Measurements from ENCODE around the gene TSBP1.
"Not testable (repeated sequence)": the region's sequence is repeated elsewhere in the genome, so short reads cannot be mapped to it uniquely, and the experiment has no call there.

Gene TSBP1

DNA sequence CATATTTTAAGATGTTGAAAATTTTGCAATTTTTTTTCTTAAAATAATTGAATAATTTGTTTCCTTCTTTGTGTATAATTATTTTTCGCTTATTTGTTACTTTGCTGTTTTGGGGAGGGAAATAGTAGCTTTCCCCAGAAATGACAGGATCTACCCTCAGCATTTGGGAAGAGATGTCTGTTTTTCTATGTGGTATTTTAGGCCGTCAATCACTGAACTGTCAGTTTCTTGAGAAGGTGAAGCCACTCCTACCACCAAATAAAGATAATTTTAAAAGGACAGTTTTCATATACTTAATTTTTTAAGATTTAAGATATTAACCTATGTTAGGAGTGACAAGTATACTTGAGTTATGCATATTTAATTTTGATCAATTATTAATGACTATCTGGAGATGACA is 31.5 kb downstream of the TSBP1 start:
- TF ChIP-seq PAX5 (IDR thresholded peaks at IDR 0.05; ENCODE audit: insufficient read depth, low read length, severe bottlenecking), result no peak
- no peak for TF ChIP-seq TAF1 (IDR thresholded peaks at IDR 0.05; ENCODE audit: low read depth, low read length)
- TF ChIP-seq POU2F2 (IDR thresholded peaks at IDR 0.05; ENCODE audit: low read depth, low read length), result no peak
- TF ChIP-seq POLR2AphosphoS5 (IDR thresholded peaks at IDR 0.05; ENCODE audit: low read depth, low read length), result no peak
- no peak for TF ChIP-seq POLR2A (IDR thresholded peaks at IDR 0.05; ENCODE audit: low read depth, low read length)
- TF ChIP-seq SPI1 (IDR thresholded peaks at IDR 0.05; ENCODE audit: low read depth, low read length), result no peak
- FAIRE-seq (no peak), DNase-seq (ENCODE audit: insufficient read length, low spot score) (no peak)

- TF ChIP-seq POU2F2 (IDR thresholded peaks at IDR 0.05; ENCODE audit: low read depth, low read length), result no peak
- TF ChIP-seq PAX5 (IDR thresholded peaks at IDR 0.05; ENCODE audit: insufficient read depth, low read length, severe bottlenecking), result no peak
- peak; percentile 59; the same call in 1 of the 2 replicates for TF ChIP-seq SPI1 (IDR thresholded peaks at IDR 0.05; ENCODE audit: low read depth, low read length)
- DNase-seq (ENCODE audit: insufficient read length, low spot score) (no peak), FAIRE-seq (peak; percentile 38)
Measured at GRCh38 chr6:32337186-32337805, 34.4 kb downstream of the TSBP1 start.

DNA sequence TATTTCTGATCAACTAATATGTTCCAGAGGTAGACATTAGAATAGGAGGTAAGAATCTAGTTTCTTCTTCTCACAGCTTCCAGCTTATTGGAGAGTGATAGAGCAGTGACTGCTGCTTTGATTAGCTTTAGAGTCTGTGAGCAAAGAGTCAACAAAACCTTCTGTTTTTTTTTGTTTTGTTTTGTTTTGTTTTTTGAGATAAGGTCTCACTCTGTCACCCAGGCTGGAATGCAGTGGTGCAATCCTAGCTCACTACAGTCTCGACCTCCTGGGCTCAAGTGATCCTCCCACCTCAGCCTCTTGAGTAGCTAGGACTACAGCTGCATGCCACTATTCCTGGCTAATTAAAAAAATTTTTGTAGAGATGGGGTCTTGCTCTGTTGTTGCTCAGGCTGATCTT is 39.3 kb downstream of the TSBP1 start:
- TF ChIP-seq POU2F2 (IDR thresholded peaks at IDR 0.05; ENCODE audit: low read depth, low read length) (no peak), PAX5 (IDR thresholded peaks at IDR 0.05; ENCODE audit: insufficient read depth, low read length, severe bottlenecking) (no peak), POLR2AphosphoS5 (IDR thresholded peaks at IDR 0.05; ENCODE audit: low read depth, low read length) (no peak), TAF1 (IDR thresholded peaks at IDR 0.05; ENCODE audit: low read depth, low read length) (no peak), SPI1 (IDR thresholded peaks at IDR 0.05; ENCODE audit: low read depth, low read length) (no peak), POLR2A (IDR thresholded peaks at IDR 0.05; ENCODE audit: low read depth, low read length) (no peak)
- DNase-seq (ENCODE audit: insufficient read length, low spot score) (no peak), FAIRE-seq (no peak)

- no peak for DNase-seq (ENCODE audit: insufficient read length, low spot score)
- FAIRE-seq, result no peak
- no peak for TF ChIP-seq POLR2A (IDR thresholded peaks at IDR 0.05; ENCODE audit: low read depth, low read length)
- TF ChIP-seq POU2F2 (IDR thresholded peaks at IDR 0.05; ENCODE audit: low read depth, low read length), result no peak
- TF ChIP-seq TAF1 (IDR thresholded peaks at IDR 0.05; ENCODE audit: low read depth, low read length), result no peak
- TF ChIP-seq SPI1 (IDR thresholded peaks at IDR 0.05; ENCODE audit: low read depth, low read length), result no peak
- no peak for TF ChIP-seq POLR2AphosphoS5 (IDR thresholded peaks at IDR 0.05; ENCODE audit: low read depth, low read length)
- TF ChIP-seq PAX5 (IDR thresholded peaks at IDR 0.05; ENCODE audit: insufficient read depth, low read length, severe bottlenecking), result no peak
Measured at GRCh38 chr6:32329141-32329540, 42.6 kb downstream of the TSBP1 start.

GRCh38 chr6:32327103-32327502 is 44.6 kb downstream of the TSBP1 start:
- DNase-seq (ENCODE audit: insufficient read length, low spot score) (no peak), FAIRE-seq (peak; percentile 71)
- peak; percentile 49 for TF ChIP-seq PAX5 (IDR thresholded peaks at IDR 0.05; ENCODE audit: insufficient read depth, low read length, severe bottlenecking)
- no peak for TF ChIP-seq TAF1 (IDR thresholded peaks at IDR 0.05; ENCODE audit: low read depth, low read length)
- peak; percentile 48; the same call in 1 of the 2 replicates for TF ChIP-seq SPI1 (IDR thresholded peaks at IDR 0.05; ENCODE audit: low read depth, low read length)
- TF ChIP-seq POLR2A (IDR thresholded peaks at IDR 0.05; ENCODE audit: low read depth, low read length), result no peak

GRCh38 chr6:32318501-32318900 is 53.2 kb downstream of the TSBP1 start:
- FAIRE-seq, result no peak
- no peak for TF ChIP-seq POU2F2 (IDR thresholded peaks at IDR 0.05; ENCODE audit: low read depth, low read length)
- no peak for TF ChIP-seq PAX5 (IDR thresholded peaks at IDR 0.05; ENCODE audit: insufficient read depth, low read length, severe bottlenecking)
- TF ChIP-seq SPI1 (IDR thresholded peaks at IDR 0.05; ENCODE audit: low read depth, low read length), result no peak
- TF ChIP-seq POLR2A (IDR thresholded peaks at IDR 0.05; ENCODE audit: low read depth, low read length), result no peak
- TF ChIP-seq TAF1 (IDR thresholded peaks at IDR 0.05; ENCODE audit: low read depth, low read length), result no peak
- TF ChIP-seq POLR2AphosphoS5 (IDR thresholded peaks at IDR 0.05; ENCODE audit: low read depth, low read length), result no peak

GRCh38 chr6:32317541-32317940 is 54.2 kb downstream of the TSBP1 start:
- no peak for FAIRE-seq

More at GRCh38 chr6:32318501-32318900, 53.2 kb downstream of the TSBP1 start:
- DNase-seq (ENCODE audit: insufficient read length, low spot score), result no peak

DNA sequence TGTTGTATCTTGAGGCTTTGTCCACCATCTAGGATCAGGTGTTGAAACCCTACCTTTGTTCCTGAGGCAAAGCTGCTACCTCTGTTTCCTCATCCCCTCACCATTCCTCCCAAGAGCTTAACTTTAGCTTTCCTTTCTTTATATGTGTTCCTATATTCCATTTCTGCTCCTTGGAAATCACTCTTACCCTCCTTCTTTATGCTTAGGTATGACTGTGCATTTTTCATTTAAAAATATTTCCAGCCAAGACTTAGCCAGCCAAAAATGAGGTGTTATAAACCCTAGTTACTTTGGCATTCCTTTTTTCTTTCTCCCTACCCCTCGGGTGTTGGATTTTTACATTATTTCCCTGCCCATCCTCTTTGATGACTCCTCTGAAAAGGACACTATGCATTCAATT is 57.7 kb downstream of the TSBP1 start:
- DNase-seq (ENCODE audit: insufficient read length, low spot score) (no peak), FAIRE-seq (no peak)
- TF ChIP-seq TAF1 (IDR thresholded peaks at IDR 0.05; ENCODE audit: low read depth, low read length) (no peak), PAX5 (IDR thresholded peaks at IDR 0.05; ENCODE audit: insufficient read depth, low read length, severe bottlenecking) (no peak), POLR2AphosphoS5 (IDR thresholded peaks at IDR 0.05; ENCODE audit: low read depth, low read length) (no peak), SPI1 (IDR thresholded peaks at IDR 0.05; ENCODE audit: low read depth, low read length) (no peak), POLR2A (IDR thresholded peaks at IDR 0.05; ENCODE audit: low read depth, low read length) (no peak), POU2F2 (IDR thresholded peaks at IDR 0.05; ENCODE audit: low read depth, low read length) (no peak)

More at GRCh38 chr6:32317541-32317940, 54.2 kb downstream of the TSBP1 start:
- no peak for DNase-seq (ENCODE audit: insufficient read length, low spot score)
- TF ChIP-seq POU2F2 (IDR thresholded peaks at IDR 0.05; ENCODE audit: low read depth, low read length) (no peak), PAX5 (IDR thresholded peaks at IDR 0.05; ENCODE audit: insufficient read depth, low read length, severe bottlenecking) (no peak), SPI1 (IDR thresholded peaks at IDR 0.05; ENCODE audit: low read depth, low read length) (no peak), TAF1 (IDR thresholded peaks at IDR 0.05; ENCODE audit: low read depth, low read length) (no peak), POLR2A (IDR thresholded peaks at IDR 0.05; ENCODE audit: low read depth, low read length) (no peak), POLR2AphosphoS5 (IDR thresholded peaks at IDR 0.05; ENCODE audit: low read depth, low read length) (no peak)

DNA sequence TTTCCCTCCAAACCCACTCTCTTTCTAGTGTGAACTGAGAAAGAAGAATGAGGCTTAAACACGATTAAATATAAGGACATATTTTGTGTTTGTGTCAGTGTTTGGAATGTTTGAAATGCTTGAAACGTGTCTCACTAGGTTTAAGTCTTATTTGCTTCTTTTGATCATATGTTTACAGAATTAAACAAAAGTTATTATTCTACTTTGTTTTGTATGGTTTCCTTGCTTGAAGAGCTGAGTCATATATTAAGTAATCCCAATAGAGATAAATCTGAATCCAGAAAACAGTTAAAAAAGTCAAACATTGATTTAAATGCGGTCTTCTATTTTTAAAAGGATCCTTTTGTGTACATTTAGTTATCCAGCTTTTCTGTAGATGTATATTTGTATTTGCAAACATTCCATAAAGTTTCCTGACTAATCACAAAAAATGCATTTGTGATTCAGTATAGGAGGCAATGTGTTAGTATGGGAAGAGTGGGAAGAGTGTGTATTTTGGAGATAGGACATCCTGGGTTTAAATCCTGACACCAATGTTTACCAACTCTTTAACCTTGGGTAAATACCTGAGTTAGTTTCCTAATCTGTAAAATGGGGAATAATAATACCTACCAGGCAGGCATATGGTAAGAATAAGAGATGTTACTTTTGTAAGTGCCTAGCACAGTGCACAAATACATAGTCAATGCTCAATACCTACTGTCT is 72.9 kb downstream of the TSBP1 start:
- no peak for FAIRE-seq

GRCh38 chr6:32294980-32295379 is 76.7 kb downstream of the TSBP1 start:
- DNase-seq (ENCODE audit: insufficient read length, low spot score); FAIRE-seq: not testable (repeated sequence)

More for the DNA sequence above, 72.9 kb downstream of the TSBP1 start:
- TF ChIP-seq TAF1 (IDR thresholded peaks at IDR 0.05; ENCODE audit: low read depth, low read length) (no peak), PAX5 (IDR thresholded peaks at IDR 0.05; ENCODE audit: insufficient read depth, low read length, severe bottlenecking) (no peak), POU2F2 (IDR thresholded peaks at IDR 0.05; ENCODE audit: low read depth, low read length) (no peak), POLR2AphosphoS5 (IDR thresholded peaks at IDR 0.05; ENCODE audit: low read depth, low read length) (no peak), SPI1 (IDR thresholded peaks at IDR 0.05; ENCODE audit: low read depth, low read length) (no peak)
- no peak for DNase-seq (ENCODE audit: insufficient read length, low spot score)

All from GM12891 (cell line).